Right kidney (tissue), 1 donor: ENCODE measurements around the gene CD81.
A peak's percentile ranks its signal among the peaks of the same experiment; 100 is the strongest.

Experiments used
- DNase-seq: peaks from one replicate; pipeline ENCODE4 v3.0.0-alpha.2; 2016

The CD81 gene

GRCh38 chr11:2374456-2375201 is 2.5 kb upstream of the CD81 start:
- DNase-seq: no peak

GRCh38 chr11:2375341-2375853 is 1.7 kb upstream of the CD81 start:
- no peak for DNase-seq

- no peak for DNase-seq
Measured at GRCh38 chr11:2375964-2376551, 1.1 kb upstream of the CD81 start.

- peak; percentile 87 for DNase-seq
Measured at GRCh38 chr11:2377511-2378443, 667 bp downstream of the CD81 start.

GRCh38 chr11:2378527-2379210 is 1.6 kb downstream of the CD81 start:
- DNase-seq: peak; percentile 61

- no peak for DNase-seq
Measured at GRCh38 chr11:2379466-2380174, 2.5 kb downstream of the CD81 start.

GRCh38 chr11:2380396-2380795 is 3.3 kb downstream of the CD81 start:
- DNase-seq: no peak

GRCh38 chr11:2380807-2381350 is 3.8 kb downstream of the CD81 start:
- no peak for DNase-seq

GRCh38 chr11:2381494-2382128 is 4.5 kb downstream of the CD81 start:
- no peak for DNase-seq

GRCh38 chr11:2382129-2382517 is 5.0 kb downstream of the CD81 start:
- DNase-seq: no peak

GRCh38 chr11:2382936-2383851 is 6.1 kb downstream of the CD81 start:
- no peak for DNase-seq

- DNase-seq: no peak
Measured at GRCh38 chr11:2383852-2384804, 7.0 kb downstream of the CD81 start.

- no peak for DNase-seq
Measured at GRCh38 chr11:2385156-2386151, 8.3 kb downstream of the CD81 start.

- no peak for DNase-seq
Measured at GRCh38 chr11:2386591-2386990, 9.5 kb downstream of the CD81 start.

GRCh38 chr11:2387266-2387987 is 10.3 kb downstream of the CD81 start:
- no peak for DNase-seq
